ENCODE results near the gene SCPEP1. TPM values are rescaled to one million over a fixed set of nuclear protein-coding genes. Genes with fewer than 3 reads are reported as not detected.

SCPEP1 gene
- total and polyA plus RNA-seq, 2 donors from 2014 or later: 64.0 to 130 TPM

GRCh38 chr17:56929362-56929969 is 48.5 kb upstream of the SCPEP1 start:
- no peak for FAIRE-seq
- TF ChIP-seq, protein P1, sequence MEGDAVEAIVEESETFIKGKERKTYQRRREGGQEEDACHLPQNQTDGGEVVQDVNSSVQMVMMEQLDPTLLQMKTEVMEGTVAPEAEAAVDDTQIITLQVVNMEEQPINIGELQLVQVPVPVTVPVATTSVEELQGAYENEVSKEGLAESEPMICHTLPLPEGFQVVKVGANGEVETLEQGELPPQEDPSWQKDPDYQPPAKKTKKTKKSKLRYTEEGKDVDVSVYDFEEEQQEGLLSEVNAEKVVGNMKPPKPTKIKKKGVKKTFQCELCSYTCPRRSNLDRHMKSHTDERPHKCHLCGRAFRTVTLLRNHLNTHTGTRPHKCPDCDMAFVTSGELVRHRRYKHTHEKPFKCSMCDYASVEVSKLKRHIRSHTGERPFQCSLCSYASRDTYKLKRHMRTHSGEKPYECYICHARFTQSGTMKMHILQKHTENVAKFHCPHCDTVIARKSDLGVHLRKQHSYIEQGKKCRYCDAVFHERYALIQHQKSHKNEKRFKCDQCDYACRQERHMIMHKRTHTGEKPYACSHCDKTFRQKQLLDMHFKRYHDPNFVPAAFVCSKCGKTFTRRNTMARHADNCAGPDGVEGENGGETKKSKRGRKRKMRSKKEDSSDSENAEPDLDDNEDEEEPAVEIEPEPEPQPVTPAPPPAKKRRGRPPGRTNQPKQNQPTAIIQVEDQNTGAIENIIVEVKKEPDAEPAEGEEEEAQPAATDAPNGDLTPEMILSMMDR (IDR thresholded peaks at IDR 0.05; ENCODE audit: borderline replicate concordance, extremely low read depth, insufficient read depth): no peak
- no peak overlapping the region for H3K27ac ChIP-seq (ENCODE audit: low read depth in 2 of 2, low read length in 2 of 2)

DNA sequence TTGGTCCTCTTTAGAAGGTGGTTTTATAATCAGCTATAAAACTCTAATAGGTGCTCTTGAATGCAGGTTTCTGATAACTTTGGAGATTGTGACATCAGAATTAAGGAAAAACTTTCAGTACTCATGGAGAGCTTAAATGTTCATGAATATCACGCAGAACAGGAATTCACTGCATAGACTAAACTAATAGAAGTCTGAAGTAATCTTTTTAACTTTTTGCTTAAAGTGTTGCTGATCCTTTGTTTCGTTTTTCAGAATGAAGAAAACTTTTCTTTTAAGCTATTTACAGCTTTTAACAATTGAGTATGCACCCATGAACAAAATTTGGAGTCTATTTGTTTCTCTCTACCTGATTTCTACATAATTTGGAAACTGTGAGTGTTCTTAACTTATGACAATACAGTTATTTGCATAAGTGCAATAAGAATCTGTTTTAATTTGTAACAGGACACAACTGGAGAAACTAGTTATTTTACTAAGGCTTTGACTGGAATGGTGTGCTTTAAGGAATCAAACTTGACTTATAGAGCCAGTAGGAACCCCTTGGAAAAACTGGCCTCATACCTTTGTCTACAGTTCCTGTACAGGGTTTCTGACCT is 47.1 kb upstream of the SCPEP1 start:
- H3K27ac ChIP-seq (ENCODE audit: low read depth in 2 of 2, low read length in 2 of 2): no peak overlapping the region
- FAIRE-seq: no peak
- intact Hi-C loops (cut with DNase I): no loop called here
- H3K36me3 ChIP-seq (ENCODE audit: control insufficient read depth in 2 of 3, insufficient read depth in 3 of 3, low read length in 3 of 3): peaks cover 0 to 4% (median 3%) of the 10 kb centered on the region in 3 donors
- TF ChIP-seq, protein P1 (IDR thresholded peaks at IDR 0.05; ENCODE audit: borderline replicate concordance, extremely low read depth, insufficient read depth): no peak
- no peaks in the 10 kb centered on the region for H3K27me3 ChIP-seq (ENCODE audit: control insufficient read depth, insufficient read depth, low read length)
- DNase-seq: no peak
- peaks cover 0 to 2% (median 0%) of the 10 kb centered on the region in 3 donors for H3K9me3 ChIP-seq (ENCODE audit: control insufficient read depth in 2 of 3, insufficient read depth in 1 of 3, low read length in 3 of 3)
- H3K4me1 ChIP-seq (ENCODE audit: control insufficient read depth in 2 of 3, insufficient read depth in 2 of 3, low read depth in 1 of 3, low read length in 3 of 3): no peaks in the 10 kb centered on the region
- H3K4me3 ChIP-seq (ENCODE audit: low read length in 3 of 3): no peak overlapping the region
- no peak overlapping the region for H3K9ac ChIP-seq (ENCODE audit: low read length in 3 of 3)

More at GRCh38 chr17:56929362-56929969, 48.5 kb upstream of the SCPEP1 start:
- Histone ChIP-seq H3K9ac (ENCODE audit: low read length in 3 of 3) (no peak overlapping the region), H3K4me1 (ENCODE audit: control insufficient read depth in 2 of 3, insufficient read depth in 2 of 3, low read depth in 1 of 3, low read length in 3 of 3) (no peaks in the 10 kb centered on the region), H3K27me3 (ENCODE audit: control insufficient read depth, insufficient read depth, low read length) (no peaks in the 10 kb centered on the region), H3K4me3 (ENCODE audit: low read length in 3 of 3) (no peak overlapping the region), H3K36me3 (ENCODE audit: control insufficient read depth in 2 of 3, insufficient read depth in 3 of 3, low read length in 3 of 3) (peaks cover 0 to 4% (median 3%) of the 10 kb centered on the region in 3 donors), H3K9me3 (ENCODE audit: control insufficient read depth in 2 of 3, insufficient read depth in 1 of 3, low read length in 3 of 3) (peaks cover 0 to 2% (median 0%) of the 10 kb centered on the region in 3 donors)
- intact Hi-C loops (cut with DNase I): no loop called here
- no peak for DNase-seq

DNA sequence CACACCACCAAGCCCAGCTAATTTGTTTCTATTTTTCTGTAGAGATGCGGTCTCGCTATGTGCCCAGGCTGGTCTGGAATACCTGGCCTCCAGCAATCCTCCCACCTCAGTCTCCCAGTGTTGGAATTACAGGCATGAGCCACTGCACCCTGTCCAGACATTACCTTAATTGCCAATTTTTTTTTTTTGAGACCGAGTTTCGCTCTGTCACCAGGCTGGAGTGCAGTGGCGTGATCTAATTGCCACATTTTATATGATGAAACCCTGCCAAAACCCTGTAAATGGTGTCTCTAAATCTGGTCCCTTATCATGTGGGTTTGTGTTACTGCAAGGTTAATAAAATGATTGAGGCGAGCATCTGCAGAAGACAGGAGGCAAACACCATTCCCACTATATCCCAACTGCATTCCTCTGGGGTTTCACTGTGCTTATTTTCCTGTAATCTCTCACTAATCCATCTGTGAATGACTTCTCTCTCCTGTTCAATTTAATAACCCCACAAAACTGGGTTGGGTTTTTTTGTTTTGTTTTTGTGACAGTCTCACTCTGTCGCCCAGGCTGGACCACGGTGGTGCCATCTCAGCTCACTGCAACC is 44.7 kb upstream of the SCPEP1 start:
- H3K27me3 ChIP-seq (ENCODE audit: control insufficient read depth, insufficient read depth, low read length): no peaks in the 10 kb centered on the region
- no peak overlapping the region for H3K9ac ChIP-seq (ENCODE audit: low read length in 3 of 3)
- TF ChIP-seq, protein P1 (IDR thresholded peaks at IDR 0.05; ENCODE audit: borderline replicate concordance, extremely low read depth, insufficient read depth): no peak
- peaks cover 7 to 8% (median 7%) of the 10 kb centered on the region in 3 donors for H3K36me3 ChIP-seq (ENCODE audit: control insufficient read depth in 2 of 3, insufficient read depth in 3 of 3, low read length in 3 of 3)
- no peak overlapping the region for H3K4me3 ChIP-seq (ENCODE audit: low read length in 3 of 3)
- FAIRE-seq (no peak), DNase-seq (no peak)
- intact Hi-C loops (cut with DNase I): no loop called here
- H3K4me1 ChIP-seq (ENCODE audit: control insufficient read depth in 2 of 3, insufficient read depth in 2 of 3, low read depth in 1 of 3, low read length in 3 of 3): no peaks in the 10 kb centered on the region
- peaks cover 0 to 2% (median 0%) of the 10 kb centered on the region in 3 donors for H3K9me3 ChIP-seq (ENCODE audit: control insufficient read depth in 2 of 3, insufficient read depth in 1 of 3, low read length in 3 of 3)
- H3K27ac ChIP-seq (ENCODE audit: low read depth in 2 of 2, low read length in 2 of 2): no peak overlapping the region
